ENCODE data around the gene DSCAM.
"Not testable (repeated sequence)": the region's sequence is repeated elsewhere in the genome, so short reads cannot be mapped to it uniquely, and the experiment has no call there.

Gene DSCAM

GRCh38 chr21:40340357-40340756 is 506.6 kb downstream of the DSCAM start:
- in situ Hi-C loops (cut with HindIII; ENCODE audit: low sequenced_read_pairs), result no loop called here

GRCh38 chr21:40339050-40339449 is 507.9 kb downstream of the DSCAM start:
- in situ Hi-C loops (cut with HindIII; ENCODE audit: low sequenced_read_pairs), result no loop called here

- in situ Hi-C loops (cut with HindIII; ENCODE audit: low sequenced_read_pairs), result no loop called here
Observed at GRCh38 chr21:40337981-40338380, 509.0 kb downstream of the DSCAM start.

GRCh38 chr21:40335704-40336103 is 511.3 kb downstream of the DSCAM start:
- in situ Hi-C loops (cut with HindIII; ENCODE audit: low sequenced_read_pairs), result no loop called here

- in situ Hi-C loops (cut with HindIII; ENCODE audit: low sequenced_read_pairs), result no loop called here
Observed at GRCh38 chr21:40334159-40334558, 512.8 kb downstream of the DSCAM start.

- in situ Hi-C loops (cut with HindIII; ENCODE audit: low sequenced_read_pairs), result no loop called here
Observed at GRCh38 chr21:40333731-40334130, 513.2 kb downstream of the DSCAM start.

- in situ Hi-C loops (cut with HindIII; ENCODE audit: low sequenced_read_pairs), result no loop called here
Observed at GRCh38 chr21:40331804-40332203, 515.2 kb downstream of the DSCAM start.

- in situ Hi-C loops (cut with HindIII; ENCODE audit: low sequenced_read_pairs), result no loop called here
Observed at GRCh38 chr21:40331172-40331571, 515.8 kb downstream of the DSCAM start.

GRCh38 chr21:40324389-40324788 is 522.6 kb downstream of the DSCAM start:
- in situ Hi-C loops (cut with HindIII; ENCODE audit: low sequenced_read_pairs), result no loop called here

GRCh38 chr21:40320718-40321117 is 526.2 kb downstream of the DSCAM start:
- in situ Hi-C loops (cut with HindIII; ENCODE audit: low sequenced_read_pairs), result not testable (repeated sequence)

- in situ Hi-C loops (cut with HindIII; ENCODE audit: low sequenced_read_pairs), result no loop called here
Observed at GRCh38 chr21:40318371-40318770, 528.6 kb downstream of the DSCAM start.

GRCh38 chr21:40316104-40316503 is 530.9 kb downstream of the DSCAM start:
- in situ Hi-C loops (cut with HindIII; ENCODE audit: low sequenced_read_pairs), result no loop called here

- in situ Hi-C loops (cut with HindIII; ENCODE audit: low sequenced_read_pairs), result no loop called here
Observed at GRCh38 chr21:40315626-40316025, 531.3 kb downstream of the DSCAM start.

- in situ Hi-C loops (cut with HindIII; ENCODE audit: low sequenced_read_pairs), result no loop called here
Observed at GRCh38 chr21:40313260-40313659, 533.7 kb downstream of the DSCAM start.

GRCh38 chr21:40300300-40300699 is 546.7 kb downstream of the DSCAM start:
- in situ Hi-C loops (cut with HindIII; ENCODE audit: low sequenced_read_pairs), result no loop called here

GRCh38 chr21:40299451-40299850 is 547.5 kb downstream of the DSCAM start:
- in situ Hi-C loops (cut with HindIII; ENCODE audit: low sequenced_read_pairs), result no loop called here

- in situ Hi-C loops (cut with HindIII; ENCODE audit: low sequenced_read_pairs), result no loop called here
Observed at GRCh38 chr21:40294345-40294744, 552.6 kb downstream of the DSCAM start.

- in situ Hi-C loops (cut with HindIII; ENCODE audit: low sequenced_read_pairs), result no loop called here
Observed at GRCh38 chr21:40291560-40291959, 555.4 kb downstream of the DSCAM start.

GRCh38 chr21:40284409-40284808 is 562.5 kb downstream of the DSCAM start:
- in situ Hi-C loops (cut with HindIII; ENCODE audit: low sequenced_read_pairs), result no loop called here

GRCh38 chr21:40282912-40283886 is 563.8 kb downstream of the DSCAM start:
- in situ Hi-C loops (cut with HindIII; ENCODE audit: low sequenced_read_pairs), result no loop called here

GRCh38 chr21:40278345-40278744 is 568.6 kb downstream of the DSCAM start:
- in situ Hi-C loops (cut with HindIII; ENCODE audit: low sequenced_read_pairs), result no loop called here

GRCh38 chr21:40276001-40276400 is 571.0 kb downstream of the DSCAM start:
- in situ Hi-C loops (cut with HindIII; ENCODE audit: low sequenced_read_pairs), result no loop called here

- in situ Hi-C loops (cut with HindIII; ENCODE audit: low sequenced_read_pairs), result no loop called here
Observed at GRCh38 chr21:40272037-40272436, 574.9 kb downstream of the DSCAM start.
